ENCODE results near the gene SVOPL. TPM values are rescaled to one million over a fixed set of nuclear protein-coding genes. Genes with fewer than 3 reads are reported as not detected.

The SVOPL gene
- total and polyA plus RNA-seq, 10 donors = 0.13 to 0.97 (median 0.17) TPM; not detected in 7

DNA sequence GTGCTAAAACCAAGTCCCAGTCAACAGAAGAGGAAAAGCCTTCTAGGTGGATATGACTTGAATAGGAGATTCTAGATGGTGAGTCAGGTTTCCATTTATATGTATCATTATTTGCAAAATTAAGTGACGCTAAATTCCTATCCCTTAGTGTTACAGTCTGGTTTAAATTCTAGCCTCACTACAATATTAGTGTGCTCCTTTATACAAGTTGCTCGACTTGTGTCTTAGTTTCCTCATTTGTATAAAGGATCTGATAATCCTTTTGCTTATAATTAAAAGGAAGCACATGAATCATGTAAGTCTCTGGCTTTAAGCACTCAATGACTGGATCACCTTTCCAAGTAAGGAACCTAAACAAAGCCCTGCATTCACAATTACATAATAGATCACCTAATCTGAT lies 105.7 kb downstream of the SVOPL start:
- H3K27ac ChIP-seq = no peak overlapping the region
- H3K4me1 ChIP-seq = no peaks in the 10 kb centered on the region
- TF ChIP-seq CTCF (IDR thresholded peaks at IDR 0.05 in 8 of 11, conservative IDR thresholded peaks at IDR 0.05 in 3 of 11) = no peak
- no peak for TF ChIP-seq POLR2A (IDR thresholded peaks at IDR 0.05)
- TF ChIP-seq POLR2AphosphoS5 (IDR thresholded peaks at IDR 0.05) = no peak
- no peak overlapping the region for H3K4me3 ChIP-seq
- no peaks in the 10 kb centered on the region for H3K36me3 ChIP-seq
- H3K9me3 ChIP-seq = no peaks in the 10 kb centered on the region
- DNase-seq = no peak
- intact Hi-C loops (cut with DNase I; ENCODE audit: low total_unique reads) = no loop called here
- H3K27me3 ChIP-seq (replicated peaks in 1 of 7) = no peaks in the 10 kb centered on the region
- 90 to 97% (median 94%) methylated on average over 2 of the region's 2 CpGs for WGBS, 5 donors

- TF ChIP-seq POLR2A (IDR thresholded peaks at IDR 0.05) (no peak), CTCF (IDR thresholded peaks at IDR 0.05 in 8 of 11, conservative IDR thresholded peaks at IDR 0.05 in 3 of 11) (no peak), POLR2AphosphoS5 (IDR thresholded peaks at IDR 0.05) (no peak)
- no peak overlapping the region for H3K27ac ChIP-seq
- H3K9me3 ChIP-seq = no peaks in the 10 kb centered on the region
- intact Hi-C loops (cut with DNase I; ENCODE audit: low total_unique reads) = no loop called here
- 89 to 100% (median 94%) methylated on average over 1 of the region's 1 CpG for WGBS, 5 donors
- peaks cover 0 to 27% (median 9%) of the 10 kb centered on the region in 6 donors for H3K36me3 ChIP-seq
- no peak overlapping the region for H3K4me3 ChIP-seq
- H3K4me1 ChIP-seq = no peaks in the 10 kb centered on the region
- no peaks in the 10 kb centered on the region for H3K27me3 ChIP-seq (replicated peaks in 1 of 7)
- no peak for DNase-seq
Measured at GRCh38 chr7:138590154-138590553, 111.0 kb downstream of the SVOPL start.

GRCh38 chr7:138588986-138589385 lies 112.2 kb downstream of the SVOPL start:
- TF ChIP-seq POLR2A (IDR thresholded peaks at IDR 0.05) (no peak), POLR2AphosphoS5 (IDR thresholded peaks at IDR 0.05) (no peak), CTCF (IDR thresholded peaks at IDR 0.05 in 8 of 11, conservative IDR thresholded peaks at IDR 0.05 in 3 of 11) (no peak)
- H3K4me3 ChIP-seq = no peak overlapping the region
- H3K4me1 ChIP-seq = no peaks in the 10 kb centered on the region
- DNase-seq = no peak
- H3K27me3 ChIP-seq (replicated peaks in 1 of 7) = no peaks in the 10 kb centered on the region
- intact Hi-C loops (cut with DNase I; ENCODE audit: low total_unique reads) = no loop called here
- peaks cover 0 to 38% (median 17%) of the 10 kb centered on the region in 6 donors for H3K36me3 ChIP-seq
- H3K27ac ChIP-seq = no peak overlapping the region
- 96 to 98% (median 97%) methylated on average over 2 of the region's 2 CpGs for WGBS, 5 donors
- H3K9me3 ChIP-seq = no peaks in the 10 kb centered on the region

- whole genome bisulfite sequencing, 5 donors = 90 to 94% (median 91%) methylated on average over 4 of the region's 4 CpGs
- Histone ChIP-seq H3K4me1 (no peaks in the 10 kb centered on the region), H3K27ac (no peak overlapping the region), H3K4me3 (no peak overlapping the region), H3K9me3 (no peaks in the 10 kb centered on the region), H3K36me3 (peaks cover 0 to 53% (median 26%) of the 10 kb centered on the region in 6 donors), H3K27me3 (replicated peaks in 1 of 7) (no peaks in the 10 kb centered on the region)
- intact Hi-C loops (cut with DNase I; ENCODE audit: low total_unique reads) = no loop called here
- TF ChIP-seq CTCF (IDR thresholded peaks at IDR 0.05 in 8 of 11, conservative IDR thresholded peaks at IDR 0.05 in 3 of 11) (no peak), POLR2A (IDR thresholded peaks at IDR 0.05) (no peak), POLR2AphosphoS5 (IDR thresholded peaks at IDR 0.05) (no peak)
- no peak for DNase-seq
Measured at GRCh38 chr7:138587485-138587884, 113.7 kb downstream of the SVOPL start.

Measured in spleen (tissue), 11 donors.